ENCODE measurements around the gene GULP1.

Gene GULP1

DNA sequence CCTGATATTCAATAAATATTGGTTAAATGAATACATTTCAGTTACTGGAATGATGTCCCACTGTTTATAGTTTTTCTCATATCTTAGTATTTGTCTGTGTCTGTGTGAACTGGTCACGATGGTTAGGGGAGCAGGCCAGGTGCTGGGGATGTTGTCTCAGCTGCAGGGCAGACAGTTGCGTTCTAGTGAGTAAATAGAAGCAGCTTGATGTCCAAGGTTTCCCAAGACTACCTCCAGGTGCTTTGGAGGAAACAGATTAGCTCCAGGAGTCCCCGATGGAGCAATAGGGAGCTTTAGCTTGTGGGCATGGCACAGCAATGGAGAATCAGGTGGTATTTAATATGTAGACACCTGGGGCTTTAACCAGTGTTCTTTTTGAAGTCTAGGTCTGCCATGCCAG lies 75.5 kb downstream of the GULP1 start:
- no peak for DNase-seq (ENCODE audit: low read depth in 2 of 2, low spot score in 1 of 2)

DNA sequence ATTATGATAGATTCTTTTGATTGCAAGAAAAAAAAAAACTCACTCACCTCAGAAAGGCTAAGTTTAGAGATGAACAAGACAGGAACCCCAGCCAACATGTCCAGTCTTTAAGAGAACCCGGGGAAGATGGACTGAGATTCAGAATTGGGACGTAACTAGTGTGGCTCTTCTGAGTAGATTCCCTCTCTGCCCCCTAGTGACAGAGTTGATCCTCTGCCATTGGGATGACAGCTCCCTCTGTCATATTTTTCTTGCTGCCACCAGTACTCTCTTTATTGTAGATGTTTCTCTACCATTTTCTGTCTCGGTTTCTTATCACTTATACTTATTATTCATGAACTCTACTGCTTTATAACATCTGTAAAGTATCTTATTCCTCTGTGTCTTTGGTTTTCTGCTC lies 77.7 kb downstream of the GULP1 start:
- no peak for DNase-seq (ENCODE audit: low read depth in 2 of 2, low spot score in 1 of 2)

DNA sequence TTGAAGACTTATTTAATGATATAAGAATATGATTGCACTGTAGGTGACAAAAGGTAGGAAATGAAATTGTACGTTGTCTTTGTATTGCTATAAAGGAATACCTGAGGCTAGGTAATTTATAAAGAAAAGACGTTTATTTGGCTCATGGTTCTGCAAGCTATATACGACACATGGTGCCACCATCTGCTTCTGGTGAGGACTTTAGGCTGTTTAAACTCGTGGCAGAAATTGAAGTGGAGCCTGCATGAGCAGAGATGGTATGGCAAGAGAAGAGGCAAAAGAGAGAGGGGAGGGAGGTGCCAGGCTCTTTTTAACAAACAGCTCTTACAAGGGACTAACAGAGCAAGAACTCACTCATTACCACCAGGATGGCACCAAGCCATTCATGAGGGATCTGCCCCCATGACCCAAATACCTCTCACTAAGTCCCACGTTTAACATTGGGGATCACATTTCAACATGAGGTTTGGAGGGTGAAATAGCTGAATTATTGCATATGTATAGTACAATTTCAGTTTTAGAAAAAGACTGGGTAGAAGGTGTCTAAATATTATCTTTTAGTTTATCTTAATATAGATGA lies 86.8 kb downstream of the GULP1 start:
- DNase-seq (ENCODE audit: low read depth in 2 of 2, low spot score in 1 of 2), result no peak

DNA sequence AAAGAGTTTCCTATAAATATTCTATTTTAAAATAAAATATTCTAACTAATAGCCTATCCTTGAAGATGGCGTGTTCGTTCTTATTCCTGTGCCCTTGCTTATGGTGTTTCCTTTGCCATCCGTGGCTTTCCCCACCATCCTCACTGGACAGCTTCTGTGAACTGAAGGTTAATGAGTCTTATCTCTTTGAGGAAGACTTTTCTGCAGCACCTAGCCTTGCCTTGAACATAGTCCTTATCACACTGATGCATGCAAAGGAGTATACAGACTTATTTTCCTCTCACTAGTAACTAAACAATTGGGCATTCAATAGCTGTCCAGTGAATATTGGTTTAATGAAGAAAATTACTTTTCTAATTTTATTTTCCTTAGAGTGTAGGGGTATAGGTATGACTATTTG lies 88.1 kb downstream of the GULP1 start:
- no peak for DNase-seq (ENCODE audit: low read depth in 2 of 2, low spot score in 1 of 2)

DNA sequence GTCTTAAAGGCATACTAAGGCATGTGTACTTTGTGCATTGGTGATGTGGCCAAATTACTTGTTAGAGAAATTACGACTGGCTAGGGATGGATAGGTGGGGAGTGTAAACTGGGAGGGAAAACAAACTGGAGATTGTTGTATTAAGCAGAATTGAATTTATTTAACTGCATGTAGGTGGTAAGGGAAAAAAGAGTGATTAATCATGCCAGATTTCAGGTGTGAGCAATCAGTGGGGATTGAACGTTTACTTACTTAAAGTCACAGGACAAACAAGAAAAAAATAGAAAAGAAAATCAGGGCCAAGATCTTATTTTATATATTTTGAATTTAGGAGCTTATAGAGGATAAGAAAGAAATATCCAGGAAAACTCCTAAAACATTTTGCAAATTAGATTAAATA lies 88.6 kb downstream of the GULP1 start:
- DNase-seq (ENCODE audit: low read depth in 2 of 2, low spot score in 1 of 2), result no peak

DNA sequence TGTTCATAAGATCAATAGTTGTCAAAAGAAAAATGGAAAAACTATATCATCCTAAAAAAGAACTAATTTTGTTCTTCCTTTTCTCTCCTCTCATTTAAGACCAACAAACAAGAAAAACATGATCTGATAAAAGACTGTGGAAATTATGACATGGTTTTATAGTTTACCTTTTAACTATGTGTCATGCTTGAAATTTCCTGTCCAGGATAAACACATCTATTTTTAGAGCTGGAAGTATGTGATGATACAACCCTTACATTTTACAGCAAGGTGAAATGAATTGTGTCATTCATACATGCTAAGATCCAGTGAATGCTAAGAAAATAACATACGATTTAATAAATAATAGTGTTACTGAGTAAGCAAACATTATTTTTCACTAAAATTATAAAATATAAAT lies 89.9 kb downstream of the GULP1 start:
- DNase-seq (ENCODE audit: low read depth in 2 of 2, low spot score in 1 of 2), result no peak

DNA sequence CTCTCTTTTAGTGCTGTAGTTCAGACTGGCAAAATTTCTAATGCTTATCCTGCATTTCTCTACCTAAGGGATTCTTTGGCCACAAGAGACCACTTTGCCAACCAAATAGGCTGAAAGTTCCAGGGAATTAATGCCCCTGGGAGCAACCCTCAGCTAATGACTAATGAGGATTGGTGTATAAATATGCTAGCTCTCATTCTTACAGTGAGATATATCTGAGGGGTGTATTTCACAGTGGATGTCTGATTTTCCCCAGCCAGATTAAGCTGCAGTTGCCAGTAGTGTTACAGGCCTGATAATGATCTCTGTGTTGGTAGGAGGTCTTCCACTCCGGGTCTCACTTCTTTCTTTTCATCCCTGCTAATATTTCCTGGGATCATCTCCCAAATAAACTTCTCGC lies 90.4 kb downstream of the GULP1 start:
- no peak for DNase-seq (ENCODE audit: low read depth in 2 of 2, low spot score in 1 of 2)

DNA sequence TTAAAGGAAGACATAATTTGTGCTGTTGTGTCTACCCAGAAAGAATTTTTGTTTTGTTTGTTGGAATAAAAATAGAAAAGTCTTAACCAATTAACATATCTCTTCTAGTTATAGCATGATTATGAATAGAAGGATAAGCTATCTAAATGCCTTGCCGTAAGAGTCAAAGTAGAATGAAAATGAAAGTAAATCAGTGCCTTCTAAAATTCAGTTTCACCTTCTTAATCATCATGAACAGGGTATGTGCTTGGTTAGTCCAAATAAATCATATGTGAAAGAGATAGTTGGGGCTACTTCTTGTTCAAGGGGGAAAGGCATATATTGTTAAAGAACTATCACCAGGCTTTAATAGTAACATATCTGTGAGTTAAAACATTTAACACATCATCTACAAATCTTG lies 91.5 kb downstream of the GULP1 start:
- no peak for DNase-seq (ENCODE audit: low read depth in 2 of 2, low spot score in 1 of 2)

DNA sequence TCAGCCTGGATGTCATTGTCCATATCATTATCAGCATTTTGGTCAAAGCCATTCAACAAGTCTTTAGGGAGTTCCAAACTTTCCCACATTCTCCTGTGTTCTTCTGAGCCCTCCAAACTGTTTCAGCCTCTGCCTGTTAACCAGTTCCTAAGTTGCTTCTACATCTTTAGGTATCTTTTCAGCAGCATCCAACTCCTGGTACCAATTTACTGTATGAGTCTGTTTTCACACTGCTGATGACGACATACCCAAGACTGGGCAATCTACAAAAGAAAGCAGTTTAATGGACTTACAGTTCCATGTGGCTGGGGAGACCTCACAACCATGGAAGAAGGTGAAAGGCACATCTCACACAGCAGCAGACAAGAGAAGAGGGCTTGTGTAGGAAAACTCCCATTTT lies 94.2 kb downstream of the GULP1 start:
- no peak for DNase-seq (ENCODE audit: low read depth in 2 of 2, low spot score in 1 of 2)

DNA sequence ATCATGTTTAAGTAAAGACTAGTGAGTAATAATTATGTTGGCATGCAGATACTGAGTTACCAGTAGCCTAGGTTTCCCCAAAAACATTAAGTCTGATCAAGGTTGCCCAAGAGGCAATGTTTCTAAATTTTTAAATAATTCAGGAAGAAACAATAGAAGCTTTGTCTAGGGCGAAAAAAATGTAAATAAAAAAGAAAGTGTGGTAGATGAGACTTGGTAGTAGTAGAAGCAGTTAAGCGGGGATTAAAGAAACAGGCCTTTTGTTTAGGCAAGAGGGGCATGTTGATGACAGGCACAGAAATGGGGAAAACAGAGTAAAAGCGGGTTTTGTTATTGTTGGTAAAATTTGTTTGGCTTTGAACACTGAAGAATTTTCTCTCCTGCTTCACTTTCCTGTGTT lies 97.2 kb downstream of the GULP1 start:
- DNase-seq (ENCODE audit: low read depth in 2 of 2, low spot score in 1 of 2), result no peak

DNA sequence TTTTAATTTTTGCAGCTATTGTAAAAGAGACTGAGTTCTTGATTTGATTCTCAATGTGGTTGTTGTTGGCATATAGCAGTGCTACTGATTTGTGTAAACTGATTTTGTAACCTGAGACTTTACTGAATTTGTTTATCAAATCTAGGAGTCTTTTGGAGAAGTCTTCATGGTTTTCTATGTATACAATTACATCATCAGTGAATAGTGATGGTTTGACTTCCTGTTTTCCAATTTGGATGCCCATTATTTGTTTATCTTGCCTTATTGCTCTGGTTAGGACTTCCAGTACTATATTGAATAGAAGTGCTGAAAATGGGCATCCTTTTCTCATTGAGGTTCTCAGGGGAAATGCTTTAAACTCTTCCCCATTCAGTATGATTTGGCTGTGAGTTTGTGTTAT lies 99.7 kb downstream of the GULP1 start:
- DNase-seq (ENCODE audit: low read depth in 2 of 2, low spot score in 1 of 2), result no peak

DNA sequence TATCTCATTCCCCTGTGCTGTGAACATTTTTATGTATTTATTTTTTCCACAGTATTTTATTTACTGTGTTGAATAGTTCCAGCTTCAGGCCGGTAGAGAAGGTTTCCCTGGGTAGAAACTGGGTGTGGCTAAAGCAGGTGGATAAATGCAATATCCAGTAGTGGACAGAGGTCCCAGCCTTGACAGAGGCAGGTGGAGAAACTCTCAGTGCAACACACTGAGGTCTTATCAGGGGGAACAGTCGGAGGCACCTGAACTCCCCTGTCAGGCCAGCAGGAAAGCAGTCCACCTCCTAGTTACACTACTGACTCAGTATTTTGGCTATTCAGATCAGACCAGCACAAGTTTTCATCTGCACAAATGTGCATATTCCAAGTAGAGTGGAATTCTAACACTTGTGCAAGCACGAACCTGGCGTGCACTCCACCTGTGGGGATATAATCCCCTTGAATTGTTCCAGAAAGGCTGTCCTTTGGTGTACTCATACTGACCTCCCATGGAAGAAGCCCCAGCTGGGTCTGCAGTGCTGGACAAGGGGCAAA lies 103.3 kb downstream of the GULP1 start:
- DNase-seq (ENCODE audit: low read depth in 2 of 2, low spot score in 1 of 2), result no peak

DNA sequence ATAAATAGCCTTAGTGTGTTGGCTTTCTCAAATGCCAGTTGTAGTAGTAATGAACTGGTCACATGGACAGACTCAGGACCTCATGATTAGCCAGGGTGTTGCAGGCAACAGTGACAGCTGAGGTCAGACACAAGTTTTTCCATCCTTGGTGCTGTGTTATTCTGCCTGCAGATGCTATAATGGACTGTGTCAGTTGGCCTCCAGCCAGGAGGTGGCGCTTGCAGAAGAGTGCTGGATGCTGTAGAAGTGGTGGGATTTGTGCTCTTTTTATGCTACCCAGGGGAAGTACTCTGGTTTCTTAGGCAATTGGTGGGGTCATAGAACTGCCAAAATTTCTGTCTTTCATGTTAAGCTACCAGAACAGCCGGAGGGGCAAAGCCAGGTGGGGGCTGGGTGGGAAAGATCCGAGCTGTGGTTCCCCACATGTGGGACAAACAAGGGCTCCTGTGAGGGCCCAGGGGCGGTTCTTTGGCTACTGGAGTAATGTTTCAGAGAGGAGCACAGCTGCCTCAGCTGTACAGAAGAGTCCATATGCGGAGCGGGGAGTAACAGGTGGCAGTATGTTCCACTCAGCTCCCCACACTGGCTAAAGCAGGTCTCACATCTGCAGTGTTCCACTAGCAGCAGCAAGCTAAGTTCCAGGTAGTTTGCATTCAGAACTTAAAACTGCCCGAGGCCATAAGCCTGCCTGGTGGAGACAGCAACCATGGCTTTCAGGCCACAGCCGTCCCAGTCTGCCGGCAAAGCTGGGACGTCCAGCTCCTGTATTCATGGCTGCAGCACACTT lies 104.4 kb downstream of the GULP1 start:
- no peak for DNase-seq (ENCODE audit: low read depth in 2 of 2, low spot score in 1 of 2)

DNA sequence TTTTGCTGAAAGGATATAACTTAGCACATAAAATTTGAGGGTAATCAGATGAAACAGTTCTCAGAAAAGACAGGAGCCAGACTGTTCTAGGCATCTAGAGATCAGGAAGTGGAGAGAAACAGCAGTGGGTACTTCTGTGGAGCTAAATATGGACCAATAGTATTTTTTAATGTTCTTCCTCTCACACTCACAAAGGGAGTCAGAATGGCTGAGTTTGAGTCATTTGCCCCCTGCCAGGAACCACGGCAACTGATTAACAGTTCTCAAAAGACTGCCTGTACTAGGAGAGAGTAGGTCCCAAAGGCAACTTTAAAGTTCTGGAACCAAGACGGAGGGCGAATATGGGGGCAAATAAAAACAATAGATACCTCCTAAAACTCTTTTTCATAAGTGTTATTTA lies 107.5 kb downstream of the GULP1 start:
- no peak for DNase-seq (ENCODE audit: low read depth in 2 of 2, low spot score in 1 of 2)

DNA sequence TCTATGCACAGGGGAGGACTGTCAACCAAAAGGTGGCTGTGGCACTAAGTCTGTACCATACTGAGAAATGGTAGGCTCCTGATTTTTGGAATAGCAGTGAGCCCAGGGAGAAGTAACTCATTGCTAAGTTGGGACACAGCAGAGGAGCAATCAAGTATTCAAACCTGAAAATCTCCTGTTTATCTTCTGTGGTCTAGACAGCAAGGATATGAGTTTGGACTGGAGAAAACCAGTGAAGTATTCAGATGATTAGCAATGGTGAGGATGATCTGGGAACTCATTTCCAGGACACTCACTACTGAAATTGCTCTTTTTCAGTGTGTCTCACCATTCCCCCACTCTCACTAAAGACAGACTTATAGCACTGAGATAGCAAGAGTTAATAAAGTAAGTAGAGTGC lies 112.0 kb downstream of the GULP1 start:
- no peak for DNase-seq (ENCODE audit: low read depth in 2 of 2, low spot score in 1 of 2)

DNA sequence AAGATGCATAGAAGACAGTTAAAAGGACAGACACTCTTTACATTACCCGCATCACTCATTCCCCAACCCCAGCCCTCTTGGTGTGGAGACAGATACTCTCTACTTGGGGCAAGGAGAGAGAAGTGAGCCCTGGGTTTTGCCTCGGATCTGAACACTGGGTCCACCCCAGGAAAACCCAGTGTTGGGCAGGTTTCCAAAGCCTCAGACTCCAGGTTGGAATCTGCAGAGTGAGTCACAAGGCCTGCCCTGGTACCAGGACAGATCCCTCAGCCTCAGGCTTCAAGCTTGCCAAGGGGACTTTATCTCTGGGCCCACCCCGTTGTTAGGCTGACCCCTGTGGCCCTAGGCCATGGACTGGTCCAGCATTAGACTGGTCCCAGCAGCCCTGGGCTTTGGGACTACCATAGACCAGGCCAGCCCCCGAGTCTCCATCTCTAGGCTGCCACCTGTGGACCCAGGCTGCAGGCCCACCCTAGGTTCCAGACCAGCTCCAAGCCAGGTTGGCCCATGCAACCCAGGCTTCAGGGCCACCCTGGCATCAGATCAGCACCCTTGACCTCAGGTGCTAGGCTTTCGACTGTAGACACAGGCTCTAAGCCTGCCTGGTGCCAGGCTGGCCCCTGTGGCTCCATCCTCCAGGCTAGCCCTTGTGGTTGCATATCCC lies 112.8 kb downstream of the GULP1 start:
- DNase-seq (ENCODE audit: low read depth in 2 of 2, low spot score in 1 of 2), result no peak

DNA sequence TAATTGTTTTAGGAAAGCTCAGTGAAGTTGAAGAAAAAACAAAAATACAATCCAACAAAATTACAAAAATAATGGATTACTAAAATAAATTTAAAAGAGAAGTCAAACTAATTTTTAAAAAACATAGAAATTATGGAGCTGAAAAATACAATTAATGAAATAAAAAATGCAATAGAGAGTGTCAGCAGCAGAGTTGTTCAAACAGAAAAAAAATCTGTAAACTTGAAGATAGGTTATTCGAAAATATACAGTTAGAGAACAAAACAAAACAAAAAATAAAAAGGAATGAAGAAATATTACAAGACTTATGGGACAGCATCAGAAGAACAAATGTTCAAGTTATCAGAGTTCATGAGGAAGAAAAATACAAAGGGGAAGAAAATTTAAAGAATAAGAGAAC lies 114.7 kb downstream of the GULP1 start:
- no peak for DNase-seq (ENCODE audit: low read depth in 2 of 2, low spot score in 1 of 2)

DNA sequence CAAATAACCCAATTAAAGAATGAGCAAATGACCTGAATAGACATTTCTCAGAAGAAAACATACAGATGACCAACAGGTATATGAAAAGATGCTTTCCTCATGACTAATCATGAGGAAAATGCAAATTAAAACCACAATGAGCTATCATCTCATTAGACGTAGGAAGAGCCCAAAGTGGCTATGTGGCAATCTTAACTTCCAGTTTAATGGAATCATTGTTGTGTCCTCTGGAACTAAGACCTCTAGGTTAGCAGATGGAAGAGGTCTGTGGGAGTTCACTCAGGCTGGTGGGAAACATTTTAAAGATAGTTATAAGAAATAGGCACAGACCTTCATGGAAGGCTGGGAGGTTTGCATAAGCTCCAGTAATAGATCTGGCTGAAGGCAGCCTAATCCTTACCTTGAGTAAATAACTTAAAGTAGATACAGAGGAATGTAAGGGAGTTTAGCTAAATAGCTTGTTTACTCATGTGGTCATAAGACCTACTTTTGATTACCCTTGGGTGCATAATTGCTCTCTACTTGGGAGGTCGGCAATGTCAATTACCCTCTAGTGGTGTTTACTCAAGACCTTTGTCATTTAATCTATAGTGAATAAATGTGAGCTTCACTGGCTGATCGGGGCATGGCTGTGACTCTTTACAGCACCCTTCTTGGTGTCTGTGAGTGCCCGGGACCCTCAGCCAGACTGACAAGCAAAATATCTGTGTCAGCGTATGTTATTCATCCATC lies 119.0 kb downstream of the GULP1 start:
- no peak for DNase-seq (ENCODE audit: low read depth in 2 of 2, low spot score in 1 of 2)

DNA sequence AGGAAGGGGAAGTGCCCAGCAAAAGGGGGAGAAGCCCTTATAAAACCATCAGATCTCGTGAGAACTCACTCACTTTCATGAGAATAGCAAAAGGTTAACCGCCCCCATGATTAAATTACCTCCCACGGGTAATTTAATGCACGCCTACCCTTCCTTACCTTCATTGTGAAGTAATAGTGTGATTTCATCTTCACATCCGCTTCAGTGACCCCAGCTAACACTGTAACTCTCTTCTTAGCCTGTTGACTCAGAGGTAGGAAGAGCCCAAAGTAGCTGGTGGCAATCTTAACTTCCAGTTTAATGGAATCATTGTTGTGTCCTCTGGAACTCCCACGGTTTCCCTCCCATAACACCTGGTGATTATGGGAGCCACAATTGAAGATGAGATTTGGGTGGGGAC lies 120.5 kb downstream of the GULP1 start:
- DNase-seq (ENCODE audit: low read depth in 2 of 2, low spot score in 1 of 2), result no peak

DNA sequence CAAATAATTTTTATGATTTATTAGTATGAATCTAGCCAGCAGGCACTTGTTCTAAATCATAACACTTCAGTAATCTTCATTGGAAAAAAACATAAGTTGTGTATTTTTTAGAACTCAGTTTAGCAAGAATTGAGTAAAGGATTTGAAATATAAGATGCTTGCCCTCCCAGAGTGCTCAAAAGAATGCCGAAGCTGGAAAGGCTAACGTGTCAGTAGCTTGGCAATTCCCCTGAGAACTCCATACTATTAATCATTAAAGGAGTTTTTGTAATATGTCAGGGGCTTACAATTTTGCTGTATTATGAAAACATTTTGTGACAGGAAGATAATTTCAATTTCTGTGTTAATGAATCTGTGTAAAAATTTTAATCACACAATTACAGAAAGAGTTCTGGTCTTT lies 122.7 kb downstream of the GULP1 start:
- no peak for DNase-seq (ENCODE audit: low read depth in 2 of 2, low spot score in 1 of 2)

DNA sequence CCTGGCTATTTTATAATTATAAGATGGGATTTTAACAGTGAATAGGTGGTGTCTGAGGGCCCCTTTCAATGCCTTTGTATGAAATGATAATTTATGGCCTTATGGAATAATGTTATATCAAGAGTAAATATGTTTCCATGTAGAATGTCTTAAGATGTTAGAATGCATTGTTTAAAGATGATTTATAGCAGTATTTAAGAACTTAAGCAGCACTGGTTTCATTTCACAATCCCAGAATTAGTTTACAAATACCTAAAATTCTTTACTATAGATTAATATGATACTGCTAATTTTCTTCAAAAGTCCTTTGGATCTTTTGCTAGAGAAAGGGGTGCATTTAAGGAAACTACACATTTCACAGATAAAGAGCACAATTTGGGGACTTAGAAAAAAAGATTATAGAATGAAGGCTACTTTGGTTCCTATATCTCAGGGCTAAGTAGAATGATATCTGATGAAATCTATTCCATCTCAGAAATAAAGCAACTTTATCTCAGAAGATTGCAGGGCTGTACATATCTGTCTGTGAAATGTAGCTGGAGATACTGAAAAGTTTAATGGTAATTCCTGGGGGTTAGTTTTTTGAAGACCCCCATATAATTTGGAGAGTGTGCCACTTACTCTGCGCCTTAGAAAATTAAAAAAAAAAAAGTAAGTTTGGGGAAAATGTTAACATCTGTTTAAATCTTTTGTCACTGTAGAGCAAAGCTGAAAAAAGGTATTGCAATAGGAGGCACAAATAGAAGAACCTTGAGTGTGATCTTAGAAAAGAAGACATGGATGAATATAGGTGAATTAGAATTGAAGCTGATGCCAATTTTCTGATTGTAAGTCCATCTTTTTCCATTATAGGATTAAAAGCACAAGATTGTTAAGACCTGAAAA lies 123.4 kb downstream of the GULP1 start:
- DNase-seq (ENCODE audit: low read depth in 2 of 2, low spot score in 1 of 2), result no peak
